Stromal cell of bone marrow (primary cell): ENCODE data around the gene HOXA2.

ENCODE experiments used
- DNase-seq: peaks from one replicate; pipeline ENCODE4 v3.0.0-alpha.2; 2012; ENCODE audit warnings: low read depth

Gene HOXA2

DNA sequence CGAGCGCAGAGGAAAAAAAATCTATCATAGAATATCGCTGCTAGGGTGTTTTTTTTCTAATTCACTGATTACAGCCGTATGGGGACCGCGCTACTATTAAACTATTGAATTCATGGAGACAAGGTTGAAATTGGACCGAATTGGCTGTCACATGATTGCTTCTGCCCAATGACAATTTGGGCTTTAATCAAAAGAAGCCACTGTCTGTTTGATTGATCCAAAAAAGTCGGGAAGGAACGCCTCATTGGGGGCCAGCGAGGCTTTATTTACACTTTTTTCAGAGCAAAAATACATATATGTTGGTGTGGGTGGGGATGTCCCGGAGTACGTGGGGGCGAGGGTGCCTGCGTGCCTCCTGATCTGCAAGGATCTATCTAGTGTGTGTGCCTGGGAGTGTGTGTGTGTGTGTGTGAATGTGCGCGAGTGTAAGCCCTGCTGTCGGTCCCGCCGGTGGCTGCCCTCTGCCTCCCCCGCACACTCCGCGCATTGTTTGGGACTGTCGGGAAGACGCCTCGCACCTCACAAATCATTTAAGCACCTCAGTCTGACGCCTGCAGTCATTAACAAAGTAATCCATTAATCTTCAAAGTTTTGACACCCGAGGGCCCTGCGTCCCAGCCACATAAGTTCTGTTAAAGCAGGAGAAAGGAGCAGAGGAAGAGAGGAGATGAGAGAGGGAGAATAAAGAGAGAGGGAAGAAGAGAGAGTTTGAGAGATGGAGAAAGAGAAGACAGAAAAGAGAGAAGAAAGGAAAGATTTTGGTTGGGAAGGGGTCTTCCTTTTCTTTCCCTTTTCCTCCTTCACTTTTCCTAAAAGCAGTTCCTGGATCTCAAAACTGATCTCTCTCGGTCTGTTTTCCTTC lies at the start of gene HOXA2:
HOXA2 (minus strand) TSS at position 103 of the 862 bp plus-strand sequence. CDS start 183 bp downstream, outside the sequence.
- DNase-seq: no peak

DNA sequence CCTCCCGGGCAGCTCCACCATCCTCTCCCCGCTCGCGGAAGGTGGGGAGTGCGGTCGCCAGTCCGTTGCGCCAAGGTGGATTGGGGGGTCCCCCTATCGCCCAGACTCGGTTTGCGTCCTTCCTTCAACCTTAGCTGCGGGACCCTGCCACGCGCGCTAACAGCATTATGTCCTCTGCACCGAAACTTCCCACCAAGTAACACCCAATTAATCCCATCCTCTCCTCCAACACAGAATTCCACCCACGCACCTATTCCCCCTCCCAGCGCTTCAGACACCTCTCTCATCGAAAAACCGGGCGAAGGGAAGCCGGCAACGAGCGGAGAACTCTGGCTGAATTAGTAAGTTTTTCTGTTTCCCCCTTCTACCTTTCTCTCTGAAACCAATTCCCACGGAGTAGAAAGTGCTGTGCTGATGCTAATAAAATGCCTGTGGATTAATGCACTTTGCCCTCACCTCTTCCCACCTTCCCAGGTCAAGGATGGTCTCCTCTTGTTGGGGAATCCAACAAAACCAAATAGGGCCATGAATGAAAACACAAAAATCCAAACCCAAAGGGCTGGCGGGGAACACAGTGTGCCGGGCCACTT lies 49.0 kb upstream of the HOXA2 start:
- DNase-seq: no peak

DNA sequence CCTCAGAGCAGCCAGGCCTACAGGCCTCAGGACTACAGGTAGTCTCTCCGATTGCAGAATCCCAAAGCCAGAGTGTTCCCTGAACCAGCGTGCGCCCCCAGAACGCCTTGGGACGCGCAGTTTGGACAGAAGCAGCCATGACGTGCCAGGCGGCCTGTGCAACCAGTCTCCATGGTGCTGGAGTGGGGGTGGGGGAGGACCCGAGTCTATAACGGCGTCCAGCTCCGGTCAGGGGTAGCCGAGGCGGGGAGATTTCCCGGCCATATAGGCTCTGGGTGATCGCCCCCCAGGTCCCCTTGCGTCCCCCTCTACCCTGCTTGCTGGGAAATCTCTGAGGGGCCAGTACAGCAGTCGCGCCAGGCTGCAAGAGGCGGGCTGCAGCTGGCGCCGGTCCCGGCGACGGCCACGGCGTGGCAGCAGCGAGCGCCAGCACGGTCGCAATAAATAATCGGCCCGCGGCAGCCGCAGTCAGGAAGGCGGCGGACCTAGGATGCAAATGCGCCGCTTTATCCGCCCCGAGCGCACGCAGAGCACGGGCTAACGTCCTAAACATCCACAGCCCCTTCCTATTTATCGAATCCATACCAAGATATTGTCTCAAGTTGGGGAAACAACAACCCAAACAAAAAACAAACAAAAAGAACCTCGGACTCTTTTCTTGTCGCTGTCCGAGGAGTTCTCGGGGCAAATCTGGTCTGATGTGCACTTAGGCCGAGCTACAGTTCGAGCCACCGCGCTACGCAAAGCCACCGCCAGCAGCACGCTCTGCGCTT lies 48.3 kb upstream of the HOXA2 start:
- peak; percentile 65 for DNase-seq

DNA sequence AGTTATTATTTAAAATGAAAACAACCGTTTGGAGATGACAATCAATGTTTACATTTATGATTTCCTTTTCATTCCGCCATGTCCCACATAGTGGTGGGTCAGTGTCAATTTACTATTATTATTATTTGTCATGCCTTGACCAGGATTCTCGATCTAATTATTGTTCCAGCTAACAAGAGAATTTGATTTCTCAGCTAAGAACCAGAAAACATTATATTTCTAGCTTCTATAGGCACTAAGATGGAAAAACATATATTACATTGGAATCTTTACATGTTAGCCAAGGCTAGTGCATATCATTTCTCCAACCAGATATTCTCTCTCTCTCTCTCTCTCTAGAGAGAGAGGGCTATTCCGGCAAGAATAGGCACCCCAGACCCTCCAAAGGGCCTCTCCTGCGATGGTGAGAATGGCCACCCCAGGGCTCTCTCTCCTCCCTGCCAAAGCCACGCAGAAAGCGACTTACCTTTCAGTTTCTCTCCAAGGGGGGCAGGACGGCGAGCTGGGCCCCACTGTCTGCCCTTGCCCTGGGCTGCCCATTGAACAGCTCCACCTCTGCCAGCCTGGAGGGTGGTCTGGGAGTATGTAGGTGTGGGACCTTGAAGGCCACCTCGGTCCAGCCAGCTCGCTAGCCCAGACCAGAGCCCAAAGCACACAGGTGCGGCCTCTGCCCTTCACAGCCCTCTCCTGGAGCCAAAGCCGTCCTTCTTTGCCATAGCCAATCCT lies 47.5 kb upstream of the HOXA2 start:
- no peak for DNase-seq

DNA sequence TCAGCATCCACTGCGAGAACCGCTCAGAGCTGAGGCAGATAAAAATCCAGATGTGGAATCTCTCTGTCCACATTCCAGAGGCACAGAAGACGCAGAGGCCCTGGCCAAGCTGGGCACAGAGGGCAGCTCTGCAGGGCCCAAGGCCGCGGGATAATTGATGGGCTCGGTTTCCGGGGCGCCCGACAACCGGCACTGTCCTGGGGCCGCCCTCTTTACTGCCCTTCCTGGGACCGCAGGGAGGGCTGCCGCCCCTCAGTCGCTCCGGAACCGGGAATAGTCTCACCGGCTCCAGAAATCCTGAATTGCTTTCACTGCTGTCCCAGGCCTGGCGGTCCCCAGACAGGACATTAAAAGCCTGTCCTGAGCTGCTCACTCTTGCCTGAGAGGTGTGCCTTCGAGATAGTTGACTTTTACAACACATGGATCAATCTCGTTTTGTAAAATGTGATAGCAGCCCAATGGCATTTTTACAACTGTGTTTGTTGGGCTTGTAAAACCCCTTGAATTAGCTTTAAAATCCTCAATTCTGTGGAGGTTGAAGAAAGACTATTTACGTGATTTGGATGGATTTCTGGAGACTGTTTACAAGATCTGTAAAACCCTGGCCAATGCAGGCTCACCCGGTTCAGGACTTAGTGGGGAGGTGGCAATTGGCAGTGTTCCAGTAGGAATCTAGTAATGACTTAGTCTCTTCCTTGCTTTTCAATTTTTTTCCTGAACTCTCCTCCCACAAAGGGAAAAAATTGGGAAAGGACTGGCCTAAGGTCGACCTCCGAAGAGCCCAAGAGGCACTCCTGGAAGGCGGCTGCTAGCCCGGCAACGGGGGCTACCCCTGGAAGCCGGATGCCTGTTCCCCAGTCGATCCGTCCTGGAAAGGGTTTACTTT lies 46.5 kb upstream of the HOXA2 start:
- no peak for DNase-seq

DNA sequence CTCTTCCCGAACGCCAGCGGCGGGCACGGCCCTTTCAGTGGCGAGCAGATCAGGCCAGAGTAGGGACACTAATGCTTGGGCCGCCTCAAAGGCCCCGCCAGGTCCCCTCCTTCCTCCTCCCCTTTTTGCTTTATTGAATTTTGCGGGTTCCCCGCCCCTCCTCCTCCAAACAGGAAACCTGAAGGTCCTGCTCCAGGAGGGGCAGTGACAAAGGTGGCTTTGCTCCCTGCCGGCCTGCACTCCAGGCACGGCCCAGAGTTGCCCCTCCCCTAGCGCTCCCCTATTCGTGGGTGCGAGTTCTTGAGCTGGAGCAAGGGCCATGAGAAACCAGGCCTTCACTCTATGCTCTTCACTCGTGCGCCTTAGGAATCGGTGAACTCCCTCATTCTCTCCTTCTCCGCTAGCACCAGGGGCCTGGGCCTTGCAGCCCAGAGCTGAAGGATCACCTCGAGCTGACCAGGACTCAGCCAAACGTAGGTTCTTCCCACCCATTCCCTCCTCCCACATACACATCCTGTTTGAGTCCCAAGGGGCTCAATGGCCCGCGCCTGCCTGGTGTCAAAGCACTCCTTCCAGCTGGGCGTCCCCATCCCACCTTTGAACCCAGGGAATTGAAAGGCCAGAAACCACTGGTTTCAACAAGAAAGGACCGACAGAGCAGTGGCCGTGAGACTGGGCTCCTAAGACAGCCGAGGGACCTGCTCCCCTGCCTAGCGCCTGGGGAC lies 45.7 kb upstream of the HOXA2 start:
- DNase-seq: no peak

DNA sequence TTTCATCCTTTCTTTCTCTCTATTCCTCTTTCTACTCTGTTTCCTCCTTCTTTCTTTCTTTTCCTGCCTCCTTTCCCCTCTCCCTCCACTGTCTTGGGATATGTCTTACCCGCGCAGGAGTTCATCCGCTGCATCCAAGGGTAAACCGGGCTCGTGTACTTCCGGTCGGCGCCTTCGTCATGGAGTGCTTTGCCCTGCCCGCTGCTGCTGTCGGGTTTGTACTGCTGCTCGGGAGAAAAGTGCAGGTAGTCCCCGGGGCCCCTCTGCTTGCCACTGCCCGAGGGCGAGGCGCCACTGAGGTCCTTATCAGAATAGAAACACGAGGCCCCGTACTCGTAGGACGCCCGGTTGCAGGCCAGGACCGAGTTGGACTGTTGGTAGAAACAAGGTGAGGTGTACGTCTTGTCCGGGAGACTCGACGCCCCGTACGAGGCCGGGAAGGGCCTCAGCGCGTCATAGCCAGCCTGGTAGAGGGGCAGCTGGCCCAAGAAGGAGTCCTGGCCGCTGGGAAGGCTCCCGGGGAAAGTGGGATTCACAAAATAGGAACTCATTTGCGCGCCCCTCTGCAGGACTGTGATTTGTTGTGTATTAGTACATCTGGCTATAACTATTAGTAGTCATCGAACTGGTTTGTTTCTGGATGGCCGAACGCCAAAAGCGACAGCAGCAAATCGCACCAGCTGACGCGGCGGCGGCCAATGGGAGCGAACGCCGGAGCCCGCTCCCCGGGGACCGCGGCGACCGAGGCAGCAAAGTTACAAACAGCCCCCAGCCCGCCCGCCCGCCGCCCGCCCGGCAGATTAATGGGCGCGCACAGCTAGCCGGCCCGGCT lies 44.9 kb upstream of the HOXA2 start, which contains the start of gene HOXA6:
HOXA6 (minus strand) TSS at position 576 of the 832 bp plus-strand sequence; CDS start at position 551, 25 bp downstream.
- DNase-seq: no peak

DNA sequence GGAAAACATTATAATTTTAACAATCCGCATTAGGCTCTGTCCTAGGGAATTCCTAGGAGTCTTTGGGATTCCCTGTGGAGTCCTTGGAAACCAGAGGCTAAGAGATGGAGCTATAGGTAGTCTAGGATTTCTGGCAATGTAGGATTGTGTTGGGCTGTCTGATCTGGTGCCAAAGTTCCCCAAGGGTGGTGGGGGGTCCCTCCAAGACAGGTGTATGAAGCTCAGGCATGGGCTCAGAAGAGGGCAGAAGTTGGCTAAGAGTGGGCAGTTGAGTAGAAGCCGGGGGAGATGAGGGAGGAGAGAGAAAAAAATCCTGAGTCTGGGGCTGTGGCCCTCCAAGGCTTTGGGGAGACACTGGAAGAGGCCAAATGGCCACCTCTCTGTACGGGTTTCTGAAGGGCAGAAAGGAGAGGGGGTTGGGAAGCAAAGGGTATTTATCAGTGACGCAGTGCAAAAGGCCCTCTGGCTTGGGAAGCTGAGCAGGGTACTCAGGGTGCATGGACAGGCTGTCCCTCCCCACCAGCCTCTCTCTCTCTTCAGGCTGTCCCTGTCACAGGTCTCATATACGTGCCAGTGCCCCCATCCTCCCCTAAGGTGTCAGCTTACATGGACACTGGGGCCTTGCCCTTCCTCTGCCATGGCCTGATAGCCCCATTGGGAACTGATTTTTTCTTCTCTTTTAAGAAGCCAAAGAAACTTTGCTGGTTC lies 44.2 kb upstream of the HOXA2 start:
- no peak for DNase-seq

DNA sequence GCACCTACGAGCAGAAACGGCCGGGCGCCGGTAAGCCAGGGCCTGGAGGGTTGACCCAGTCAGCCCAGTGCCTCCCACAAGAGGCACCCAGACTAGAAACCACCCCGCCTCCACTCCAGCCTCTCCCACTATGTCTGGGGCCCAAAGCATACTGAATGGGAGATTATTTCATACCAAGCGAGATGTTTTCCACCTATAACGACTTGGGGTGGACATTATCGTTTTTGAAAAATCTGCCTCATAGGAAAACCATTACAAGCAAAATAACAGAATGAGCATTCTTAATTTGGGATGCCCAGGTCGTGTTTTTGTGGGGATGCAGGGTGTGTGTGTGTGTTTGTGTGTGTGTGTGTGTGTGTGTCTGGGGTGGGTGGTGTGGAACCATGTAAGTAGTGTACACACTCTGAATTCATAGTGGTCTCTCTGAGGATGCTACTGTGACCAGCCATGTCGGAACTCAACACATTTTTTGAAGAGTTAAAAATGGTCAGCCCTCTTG lies 43.5 kb upstream of the HOXA2 start:
- no peak for DNase-seq

DNA sequence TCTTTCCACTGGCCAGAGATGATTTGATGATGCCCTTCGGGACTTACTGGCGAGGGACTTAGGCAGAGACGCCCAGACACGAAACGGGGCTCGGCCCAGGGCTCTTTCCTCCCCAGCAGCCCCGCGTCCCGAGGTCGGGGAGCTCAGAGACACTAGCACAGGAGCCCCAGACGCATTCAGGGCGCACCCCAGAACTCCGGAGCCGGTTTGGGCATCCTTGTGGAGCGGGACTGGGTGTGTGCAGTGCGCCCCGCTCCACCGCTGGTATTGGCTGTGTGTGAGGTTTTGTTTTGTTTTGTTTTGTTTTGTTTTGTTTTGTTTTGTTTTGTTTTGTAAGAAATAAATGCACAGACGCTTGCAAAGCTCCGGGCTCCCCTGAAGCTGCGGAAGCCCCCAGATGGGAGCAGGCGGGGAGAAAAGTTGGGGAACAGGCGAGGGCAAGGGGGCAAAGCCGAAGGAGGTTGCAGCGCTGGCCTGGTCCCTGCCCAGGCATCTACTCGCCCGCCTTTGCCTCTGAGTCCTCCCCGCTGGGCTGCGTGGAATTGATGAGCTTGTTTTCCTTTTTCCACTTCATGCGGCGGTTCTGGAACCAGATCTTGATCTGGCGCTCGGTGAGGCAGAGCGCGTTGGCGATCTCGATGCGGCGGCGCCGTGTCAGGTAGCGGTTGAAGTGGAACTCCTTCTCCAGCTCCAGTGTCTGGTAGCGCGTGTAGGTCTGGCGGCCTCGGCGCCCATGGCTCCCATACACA lies 42.9 kb upstream of the HOXA2 start:
- no peak for DNase-seq

DNA sequence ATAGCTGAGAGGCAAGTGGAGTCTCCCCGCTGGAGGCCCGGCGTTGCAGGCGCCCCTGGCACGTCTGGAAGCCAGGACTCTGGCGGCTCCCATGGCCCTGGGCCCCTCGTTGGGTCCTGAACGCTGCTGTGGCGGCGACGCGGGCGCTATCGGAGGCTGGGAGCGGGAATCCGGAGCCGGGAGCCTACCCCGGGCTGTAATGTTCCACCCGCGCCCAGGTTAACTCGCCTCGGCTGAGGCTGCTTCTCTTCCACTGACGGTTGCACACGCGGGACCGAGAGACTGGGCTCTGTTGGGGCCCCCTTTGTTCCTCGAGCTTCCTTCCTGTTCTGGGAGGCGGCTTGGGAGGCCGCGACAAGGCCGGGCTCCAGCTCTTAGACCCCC lies 42.3 kb upstream of the HOXA2 start:
- no peak for DNase-seq

DNA sequence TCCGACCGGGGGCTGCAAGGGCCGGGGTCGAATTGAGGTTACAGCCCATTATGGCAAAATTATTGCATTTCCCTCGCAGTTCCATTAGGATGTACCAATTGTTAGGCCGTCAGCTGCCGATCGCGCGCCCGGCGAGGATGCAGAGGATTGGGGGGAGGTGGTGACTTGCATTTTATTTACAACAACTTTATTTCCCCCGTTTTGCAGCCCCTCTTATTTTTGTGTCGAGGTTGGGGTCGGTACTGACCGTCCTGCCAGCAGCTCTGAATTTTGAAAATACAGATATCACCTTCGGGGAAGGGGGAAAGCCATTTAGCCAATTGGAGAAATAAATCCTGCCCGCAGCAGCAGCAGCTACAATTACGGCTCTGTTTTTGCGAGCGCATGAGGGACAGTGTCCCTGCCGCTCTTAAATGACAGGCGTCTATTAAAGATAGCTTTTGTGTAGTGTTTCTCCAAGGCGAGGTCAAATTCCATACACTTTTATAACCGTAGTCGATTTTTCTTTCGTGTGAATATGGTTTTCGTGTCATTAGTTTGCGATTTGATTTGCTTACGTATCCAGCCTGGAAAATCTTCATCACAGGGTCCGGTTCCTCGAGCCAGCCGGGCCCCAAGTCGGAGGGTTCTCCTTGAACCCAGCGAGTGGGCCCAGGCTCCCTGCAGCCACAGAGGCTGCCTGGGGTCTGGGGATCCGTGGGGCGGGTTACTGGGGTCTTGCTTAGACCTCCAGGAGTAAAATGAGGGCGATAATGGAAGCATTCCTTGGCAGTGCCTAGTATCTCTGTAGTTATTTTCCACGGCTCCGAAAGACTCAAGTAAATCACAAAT lies 41.7 kb upstream of the HOXA2 start:
- DNase-seq: no peak

DNA sequence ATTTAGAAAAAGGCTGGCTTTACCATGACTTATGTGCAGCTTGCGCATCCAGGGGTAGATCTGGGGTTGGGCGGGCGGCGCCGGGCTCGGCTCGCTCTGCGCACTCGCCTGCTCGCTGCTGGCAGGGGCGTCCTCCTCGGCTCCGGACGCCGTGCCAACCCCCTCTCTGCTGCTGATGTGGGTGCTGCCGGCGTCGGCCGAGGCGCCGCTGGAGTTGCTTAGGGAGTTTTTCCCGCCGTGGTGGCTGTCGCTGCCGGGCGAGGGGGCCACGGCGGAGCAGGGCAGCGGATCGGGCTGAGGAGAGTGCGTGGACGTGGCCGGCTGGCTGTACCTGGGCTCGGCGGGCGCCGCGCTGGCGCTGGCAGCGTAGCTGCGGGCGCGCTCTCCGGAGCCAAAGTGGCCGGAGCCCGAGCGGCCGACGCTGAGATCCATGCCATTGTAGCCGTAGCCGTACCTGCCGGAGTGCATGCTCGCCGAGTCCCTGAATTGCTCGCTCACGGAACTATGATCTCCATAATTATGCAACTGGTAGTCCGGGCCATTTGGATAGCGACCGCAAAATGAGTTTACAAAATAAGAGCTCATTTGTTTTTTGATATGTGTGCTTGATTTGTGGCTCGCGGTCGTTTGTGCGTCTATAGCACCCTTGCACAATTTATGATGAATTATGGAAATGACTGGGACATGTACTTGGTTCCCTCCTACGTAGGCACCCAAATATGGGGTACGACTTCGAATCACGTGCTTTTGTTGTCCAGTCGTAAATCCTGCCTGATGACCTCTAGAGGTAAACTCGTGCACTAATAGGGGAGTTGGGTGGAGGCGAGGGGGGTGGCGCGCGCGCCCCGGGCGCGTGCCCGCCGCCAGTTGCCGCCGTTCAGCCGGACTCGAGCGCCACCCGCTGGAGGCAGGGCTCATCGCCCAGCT lies 40.8 kb upstream of the HOXA2 start, which contains the start of gene HOXA5:
HOXA5 (minus strand) TSS at position 659 of the 927 bp plus-strand sequence; CDS start at position 585, 74 bp downstream.
- peak; percentile 88 for DNase-seq

DNA sequence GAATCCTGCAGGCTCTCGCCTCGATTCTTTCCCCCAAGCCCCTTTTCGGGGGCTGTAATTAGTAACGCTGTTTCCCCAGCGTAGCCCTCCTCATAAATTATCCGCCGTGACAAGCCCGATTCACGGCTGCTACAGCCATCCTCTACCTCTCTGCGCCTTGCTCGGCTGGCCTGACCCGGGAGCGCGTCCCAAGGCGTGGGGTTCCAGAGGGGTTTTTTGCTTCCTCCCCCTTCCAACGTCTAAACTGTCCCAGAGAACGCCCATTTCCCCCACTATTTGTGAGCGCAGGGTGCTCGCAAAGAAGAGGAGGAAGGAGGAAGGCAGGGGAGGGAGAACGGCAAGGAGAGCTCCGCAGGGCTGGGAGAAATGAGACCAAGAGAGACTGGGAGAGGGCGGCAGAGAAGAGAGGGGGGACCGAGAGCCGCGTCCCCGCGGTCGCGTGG lies 40.1 kb upstream of the HOXA2 start:
- no peak for DNase-seq

DNA sequence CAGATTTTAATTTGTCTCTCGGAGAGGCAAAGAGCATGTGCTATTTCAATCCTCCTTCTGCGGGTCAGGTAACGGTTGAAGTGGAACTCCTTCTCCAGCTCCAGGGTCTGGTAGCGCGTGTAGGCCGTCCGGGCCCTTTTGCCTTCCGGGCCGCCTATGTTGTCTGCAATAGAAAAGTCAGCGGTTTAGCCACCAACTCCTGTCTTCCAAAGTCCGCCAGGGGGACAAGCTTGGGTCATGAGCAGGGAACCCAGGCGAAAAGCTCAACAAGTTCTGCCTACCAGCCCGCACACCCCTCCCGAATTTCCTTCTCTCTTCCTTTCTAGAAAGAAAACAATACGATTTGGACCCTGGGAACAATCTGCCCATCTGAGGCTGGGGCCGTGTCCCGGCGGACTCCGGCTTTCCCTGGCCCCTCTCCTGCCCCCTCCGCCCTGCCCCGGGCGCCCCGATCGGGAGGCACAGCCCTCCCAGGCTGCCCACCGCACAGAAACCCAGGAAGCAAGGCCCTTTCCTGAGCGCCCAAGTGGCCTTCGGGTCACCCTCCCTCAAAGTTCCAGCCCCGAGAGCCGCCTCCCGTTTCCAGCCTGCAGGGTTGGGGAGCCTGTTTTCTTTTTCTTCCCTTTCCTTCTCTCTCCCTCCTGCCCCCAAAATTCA lies 39.6 kb upstream of the HOXA2 start:
- no peak for DNase-seq
